Central memory CD8-positive, alpha-beta T cell (primary cell): ENCODE measurements around the gene MAT2B.
A peak's percentile ranks its signal among the peaks of the same experiment; 100 is the strongest.

Experiments
- ATAC-seq: fragments of 150-1000 bp; cut with Tn5 transposase; replicated peaks from 2 replicates; pipeline ENCODE4 v1.10.0; 2022; ENCODE audit warnings: mild to moderate bottlenecking, moderate FRiP score, moderate number of reproducible peaks; ENCODE audit not compliant: poor library complexity, severe bottlenecking; ENCODE audit errors: extremely low read depth
- DNase-seq, 2 donors: peaks; one replicate each; pipeline ENCODE4 v3.0.0; 2021; ENCODE audit warnings: low spot score in 2 of 2
- H3K27ac Mint-ChIP-seq: one replicate; pipeline ENCODE4 v1.8.0; 2022; ENCODE audit warnings: low read depth, mild to moderate bottlenecking, moderate library complexity, mixed read lengths
- H3K27me3 Mint-ChIP-seq: one replicate; pipeline ENCODE4 v1.8.0; 2022; ENCODE audit warnings: mixed read lengths
- H3K36me3 Mint-ChIP-seq: one replicate; pipeline ENCODE4 v1.8.0; 2022; ENCODE audit warnings: mild to moderate bottlenecking, moderate library complexity, mixed read lengths; ENCODE audit not compliant: insufficient read depth
- H3K4me1 Mint-ChIP-seq: one replicate; pipeline ENCODE4 v1.8.0; 2022; ENCODE audit warnings: mixed read lengths
- H3K4me3 Mint-ChIP-seq: one replicate; pipeline ENCODE4 v1.8.0; 2022; ENCODE audit warnings: mild to moderate bottlenecking, moderate library complexity, mixed read lengths
- H3K9me3 Mint-ChIP-seq: one replicate; pipeline ENCODE4 v1.8.0; 2022; ENCODE audit warnings: mixed read lengths

MAT2B gene

DNA sequence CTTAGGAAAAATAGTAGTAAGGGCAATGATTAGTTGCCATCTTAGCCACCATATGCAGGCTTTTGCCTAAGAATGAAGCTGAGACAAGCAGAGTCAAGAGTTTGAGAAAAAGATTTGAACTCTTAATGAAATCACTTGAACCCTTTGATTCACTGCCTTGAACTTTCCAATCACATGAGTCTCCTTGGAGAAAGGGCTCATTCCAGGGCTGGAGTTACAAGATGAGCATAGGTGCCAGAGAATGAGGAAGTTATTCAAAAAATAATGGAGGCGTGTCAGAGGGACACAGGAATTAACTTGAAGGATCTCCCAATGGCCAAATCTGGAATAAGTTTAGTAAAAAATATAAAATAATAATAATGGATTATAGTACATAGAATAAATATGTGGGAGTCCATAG lies 35.3 kb downstream of the MAT2B start:
- Mint-ChIP-seq H3K27me3 (peaks cover 82% of the 10 kb centered on the region), H3K4me1 (no peaks in the 10 kb centered on the region), H3K36me3 (peaks cover 3% of the 10 kb centered on the region), H3K9me3 (no peaks in the 10 kb centered on the region), H3K4me3 (no peak overlapping the region), H3K27ac (no peak overlapping the region)
- ATAC-seq: no peak
- DNase-seq: no peak

DNA sequence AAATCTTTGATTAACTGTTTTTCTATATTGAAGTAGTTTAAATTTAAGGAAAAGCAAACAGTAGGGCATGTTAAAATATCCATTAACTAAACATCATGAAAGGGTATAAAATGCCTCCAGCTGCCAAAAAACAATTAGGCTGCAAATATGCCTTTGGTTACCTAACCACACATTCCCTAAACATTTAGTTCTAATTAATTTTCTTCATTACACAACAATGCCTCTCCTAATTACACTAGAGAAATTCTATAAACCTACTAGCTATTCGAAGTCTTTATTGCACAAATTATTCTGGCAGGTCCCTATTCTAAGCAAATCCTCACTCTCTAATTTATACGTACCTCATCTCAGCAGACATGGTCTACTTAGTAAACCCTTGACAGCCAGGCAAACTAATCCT lies 37.4 kb downstream of the MAT2B start:
- Mint-ChIP-seq H3K36me3 (no peaks in the 10 kb centered on the region), H3K27me3 (peaks cover 82% of the 10 kb centered on the region), H3K9me3 (no peaks in the 10 kb centered on the region), H3K4me3 (no peak overlapping the region), H3K27ac (no peak overlapping the region), H3K4me1 (no peaks in the 10 kb centered on the region)
- ATAC-seq (no peak), DNase-seq (no peak)

DNA sequence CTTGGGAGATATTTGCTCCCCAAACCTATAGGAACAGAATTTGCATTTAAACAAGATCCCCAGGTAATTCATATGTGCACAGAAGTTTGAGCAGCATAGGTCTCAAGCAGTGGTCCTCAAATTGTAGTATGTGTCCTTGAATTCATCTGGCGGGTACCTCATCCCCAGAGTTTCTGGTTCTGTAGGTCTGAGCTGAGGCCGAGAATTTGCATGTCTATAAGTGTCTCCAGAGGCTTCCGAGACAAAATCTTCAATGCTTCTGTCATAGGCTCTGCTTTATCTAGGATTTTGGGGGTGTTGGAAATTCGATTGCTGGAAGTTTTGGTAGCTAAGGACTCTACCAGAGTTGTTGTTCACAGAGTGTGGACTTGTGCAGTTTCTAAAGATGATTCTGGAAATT lies 38.6 kb downstream of the MAT2B start:
- Mint-ChIP-seq H3K4me3 (no peak overlapping the region), H3K36me3 (no peaks in the 10 kb centered on the region), H3K27me3 (peaks cover 70% of the 10 kb centered on the region), H3K4me1 (peaks cover 4% of the 10 kb centered on the region), H3K9me3 (no peaks in the 10 kb centered on the region), H3K27ac (no peak overlapping the region)
- no peak for DNase-seq
- ATAC-seq: no peak

DNA sequence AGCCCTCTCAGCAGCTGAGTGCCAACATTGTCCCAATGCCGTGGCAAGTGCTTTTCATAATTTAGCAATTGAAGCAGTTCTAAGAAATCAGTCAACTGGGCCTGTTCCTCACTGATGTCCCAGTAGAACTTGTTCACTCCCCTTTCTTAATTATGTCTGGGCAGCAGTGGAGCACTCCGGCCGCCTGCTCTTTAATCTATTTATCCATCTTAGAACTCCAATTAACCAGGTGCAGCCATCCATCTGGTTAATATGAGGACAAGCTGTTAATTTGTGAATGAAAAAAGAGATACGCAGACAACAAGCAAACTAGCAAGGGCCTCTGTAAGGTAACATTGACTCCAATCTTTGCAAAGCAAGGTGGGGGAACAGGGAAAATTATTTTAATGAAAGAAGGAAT lies 39.4 kb downstream of the MAT2B start:
- H3K27me3 Mint-ChIP-seq: peaks cover 68% of the 10 kb centered on the region

DNA sequence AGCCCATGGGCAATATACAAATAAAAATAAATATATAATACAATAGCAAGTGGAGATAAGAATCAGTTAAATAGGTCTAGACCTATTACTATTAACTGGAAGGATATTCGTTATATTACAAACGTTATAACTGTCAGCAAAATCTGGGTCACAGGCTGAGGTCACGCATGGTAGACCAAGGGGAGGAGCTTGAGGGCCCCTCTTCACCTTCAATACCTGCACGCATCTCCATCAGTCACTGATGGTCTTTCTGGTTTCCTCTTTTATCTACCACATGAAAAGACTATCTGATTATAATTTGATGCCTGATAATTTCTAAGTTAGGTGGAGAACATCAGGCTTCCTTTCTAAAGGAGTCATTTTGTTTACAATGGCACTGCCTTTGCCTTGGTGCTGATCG lies 43.2 kb downstream of the MAT2B start:
- H3K36me3 Mint-ChIP-seq: no peaks in the 10 kb centered on the region
- DNase-seq (no peak), ATAC-seq (no peak)
- no peak overlapping the region for H3K4me3 Mint-ChIP-seq
- no peak overlapping the region for H3K27ac Mint-ChIP-seq
- H3K27me3 Mint-ChIP-seq: peaks cover 78% of the 10 kb centered on the region
- no peaks in the 10 kb centered on the region for H3K9me3 Mint-ChIP-seq
- peaks cover 4% of the 10 kb centered on the region for H3K4me1 Mint-ChIP-seq

More for the DNA sequence above, 39.4 kb downstream of the MAT2B start:
- Mint-ChIP-seq H3K4me3 (no peak overlapping the region), H3K27ac (no peak overlapping the region), H3K4me1 (peaks cover 4% of the 10 kb centered on the region), H3K36me3 (no peaks in the 10 kb centered on the region), H3K9me3 (no peaks in the 10 kb centered on the region)
- DNase-seq (no peak), ATAC-seq (no peak)

DNA sequence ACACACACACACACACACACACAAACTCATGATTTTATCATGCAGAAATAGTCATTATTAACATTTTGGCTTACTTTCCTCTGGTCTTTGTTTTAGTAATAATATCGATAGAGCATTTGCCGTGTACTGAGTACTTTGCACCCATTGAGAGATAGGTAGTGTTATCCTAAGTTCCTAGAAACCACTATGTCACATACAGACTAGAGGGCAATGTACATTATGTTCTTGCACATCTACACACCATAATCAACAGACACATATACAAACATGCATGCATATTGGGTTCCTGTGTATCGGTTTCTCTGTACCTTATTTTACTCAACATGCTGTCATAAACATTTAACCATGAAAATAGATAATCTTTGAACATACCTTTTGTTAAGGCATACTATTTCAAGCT lies 45.7 kb downstream of the MAT2B start:
- H3K36me3 Mint-ChIP-seq: no peaks in the 10 kb centered on the region
- no peak overlapping the region for H3K4me3 Mint-ChIP-seq
- no peak overlapping the region for H3K27ac Mint-ChIP-seq
- no peak for DNase-seq
- peaks cover 4% of the 10 kb centered on the region for H3K4me1 Mint-ChIP-seq
- H3K9me3 Mint-ChIP-seq: no peaks in the 10 kb centered on the region
- peaks cover 80% of the 10 kb centered on the region for H3K27me3 Mint-ChIP-seq
- no peak for ATAC-seq

DNA sequence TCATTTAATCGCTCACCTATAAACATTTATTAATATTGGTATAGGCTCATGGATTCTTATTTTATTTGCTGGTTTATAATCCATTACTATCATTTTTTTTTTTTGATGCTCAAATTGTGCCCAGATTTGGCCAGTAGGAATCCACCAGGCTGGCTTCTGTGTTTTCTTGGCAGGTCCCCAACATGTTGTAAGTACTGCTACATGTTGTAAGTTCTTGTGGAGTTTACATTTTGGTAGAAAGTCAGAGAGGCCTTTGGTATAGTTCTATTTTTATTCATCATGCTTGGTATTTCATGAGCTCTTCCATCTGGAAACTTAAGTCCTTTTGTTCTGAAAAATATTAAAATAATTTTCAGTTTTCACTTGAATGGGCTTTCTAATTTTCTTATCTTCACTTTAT lies 47.1 kb downstream of the MAT2B start:
- no peak for ATAC-seq
- Mint-ChIP-seq H3K27ac (no peak overlapping the region), H3K27me3 (peaks cover 78% of the 10 kb centered on the region)

DNA sequence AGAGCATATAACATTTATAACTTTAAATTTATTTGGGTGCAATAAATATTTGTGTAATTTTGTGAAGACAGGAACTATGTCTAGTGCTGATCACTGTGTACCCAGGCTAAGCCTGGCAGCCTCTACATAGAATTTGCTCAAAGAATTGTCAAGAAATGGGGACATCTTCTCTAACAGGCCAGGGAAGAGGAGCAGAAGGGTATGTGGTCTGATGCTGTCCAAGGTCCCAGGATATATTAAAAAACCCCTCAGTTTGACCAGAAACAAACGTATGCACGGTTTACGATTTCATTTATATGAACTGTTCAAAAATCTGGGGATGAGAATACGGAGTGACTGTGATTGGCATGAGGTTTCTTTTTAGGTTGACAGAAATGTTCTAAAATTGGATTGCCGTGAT lies 55.9 kb downstream of the MAT2B start:
- Mint-ChIP-seq H3K36me3 (peaks cover 2% of the 10 kb centered on the region), H3K27me3 (peaks cover 85% of the 10 kb centered on the region), H3K4me3 (no peak overlapping the region), H3K27ac (no peak overlapping the region), H3K9me3 (no peaks in the 10 kb centered on the region), H3K4me1 (peaks cover 18% of the 10 kb centered on the region)
- DNase-seq (no peak), ATAC-seq (no peak)

More for the DNA sequence above, 47.1 kb downstream of the MAT2B start:
- H3K4me3 Mint-ChIP-seq: no peak overlapping the region
- H3K9me3 Mint-ChIP-seq: no peaks in the 10 kb centered on the region
- H3K4me1 Mint-ChIP-seq: peaks cover 4% of the 10 kb centered on the region
- no peak for DNase-seq
- H3K36me3 Mint-ChIP-seq: no peaks in the 10 kb centered on the region

DNA sequence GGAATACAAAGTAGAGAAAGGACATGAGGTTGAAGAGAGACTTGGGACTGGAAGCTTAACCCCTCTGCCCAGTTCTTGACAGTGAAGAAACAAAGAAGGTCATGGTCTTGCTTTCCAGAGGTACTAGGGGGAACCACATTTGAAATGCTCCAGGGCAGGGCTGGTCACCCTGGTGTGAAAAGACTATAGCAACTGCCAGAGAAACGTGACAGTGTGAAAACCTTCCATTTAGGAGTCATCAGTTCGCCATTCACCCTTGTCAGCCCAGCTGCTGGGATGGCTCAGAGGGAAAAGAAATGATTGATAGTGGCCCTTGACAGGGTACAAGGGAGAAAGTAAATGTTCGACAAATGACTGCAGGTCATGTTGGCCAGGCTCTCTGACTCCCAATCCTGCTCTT lies 56.7 kb downstream of the MAT2B start:
- ATAC-seq: no peak
- DNase-seq: no peak

DNA sequence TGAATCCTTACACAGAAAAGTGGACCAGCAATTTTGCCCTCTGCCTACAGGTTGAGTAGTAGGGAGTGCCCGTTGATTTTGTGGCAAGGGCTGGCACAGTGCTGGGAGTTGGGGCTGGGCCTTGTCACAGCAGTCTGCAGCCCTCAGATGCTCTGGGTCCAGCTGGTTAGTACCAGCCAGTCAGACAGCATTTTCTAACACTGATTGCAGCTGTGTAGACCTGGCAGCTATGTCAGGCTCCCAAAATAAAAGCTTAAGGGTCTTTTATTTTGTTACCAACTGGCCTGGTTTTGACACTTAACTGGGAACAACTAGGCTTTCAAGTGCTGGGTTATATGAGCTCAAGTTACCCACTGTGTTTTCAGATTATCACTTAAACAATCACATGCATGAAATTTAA lies 57.7 kb downstream of the MAT2B start:
- H3K9me3 Mint-ChIP-seq: no peaks in the 10 kb centered on the region
- DNase-seq (no peak), ATAC-seq (no peak)
- no peak overlapping the region for H3K27ac Mint-ChIP-seq
- H3K27me3 Mint-ChIP-seq: peaks cover 86% of the 10 kb centered on the region
- no peak overlapping the region for H3K4me3 Mint-ChIP-seq
- H3K36me3 Mint-ChIP-seq: peaks cover 2% of the 10 kb centered on the region
- peaks cover 31% of the 10 kb centered on the region for H3K4me1 Mint-ChIP-seq

More for the DNA sequence above, 56.7 kb downstream of the MAT2B start:
- H3K4me1 Mint-ChIP-seq: peaks cover 24% of the 10 kb centered on the region
- H3K9me3 Mint-ChIP-seq: no peaks in the 10 kb centered on the region
- H3K4me3 Mint-ChIP-seq: no peak overlapping the region
- H3K27me3 Mint-ChIP-seq: peaks cover 86% of the 10 kb centered on the region
- H3K36me3 Mint-ChIP-seq: peaks cover 2% of the 10 kb centered on the region
- H3K27ac Mint-ChIP-seq: no peak overlapping the region

DNA sequence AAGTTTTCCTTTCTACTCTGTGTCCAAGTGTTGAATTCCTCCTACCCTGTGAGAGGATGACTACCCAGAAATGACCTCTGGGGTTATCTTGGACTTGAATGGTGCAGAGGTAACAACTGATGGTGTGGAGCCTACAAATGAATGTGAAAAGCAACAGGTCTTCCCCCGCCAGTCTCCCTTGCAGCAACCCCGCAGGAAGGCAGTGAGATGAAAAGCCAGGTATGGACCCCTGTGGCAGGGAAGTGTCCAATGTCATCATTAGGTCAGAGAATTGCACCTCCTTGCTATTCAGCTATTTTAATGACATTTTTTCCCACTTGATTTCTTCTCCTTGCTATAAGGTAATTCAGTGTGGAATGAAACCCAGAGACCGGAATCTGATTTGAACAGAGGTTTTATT lies 58.5 kb downstream of the MAT2B start:
- Mint-ChIP-seq H3K4me3 (no peak overlapping the region), H3K9me3 (no peaks in the 10 kb centered on the region), H3K4me1 (peaks cover 31% of the 10 kb centered on the region), H3K36me3 (peaks cover 2% of the 10 kb centered on the region), H3K27me3 (peaks cover 86% of the 10 kb centered on the region), H3K27ac (no peak overlapping the region)
- DNase-seq: no peak
- no peak for ATAC-seq

DNA sequence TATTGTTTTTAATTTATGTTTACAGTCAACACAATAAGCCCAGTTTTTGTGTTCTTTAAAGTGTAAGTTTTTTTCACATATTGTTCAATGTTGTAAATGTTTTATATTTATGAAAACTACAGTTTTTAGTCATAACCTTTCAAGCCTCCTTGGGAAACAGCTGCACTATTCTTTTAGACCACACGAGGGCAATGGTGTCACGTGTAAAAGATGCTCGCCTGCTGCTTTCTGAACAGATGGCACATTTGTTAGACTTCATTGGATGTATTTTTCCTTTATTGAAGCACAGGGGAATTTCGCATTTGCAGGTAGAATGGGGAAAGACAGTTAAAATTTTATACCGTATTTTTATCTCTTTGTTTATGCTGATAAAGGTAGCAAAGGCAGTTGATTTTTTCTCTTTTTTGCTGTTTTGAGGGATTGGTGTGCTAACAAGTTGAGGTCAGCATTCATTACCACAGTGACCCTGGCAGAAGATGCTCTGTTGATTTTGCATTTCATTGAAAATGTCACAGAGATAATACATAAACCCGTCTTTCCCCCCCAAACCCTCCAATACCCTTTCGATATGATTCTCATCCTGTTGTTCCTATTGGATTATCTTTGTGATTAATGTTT lies 59.0 kb downstream of the MAT2B start:
- no peak overlapping the region for H3K27ac Mint-ChIP-seq
- no peak for ATAC-seq
- no peak overlapping the region for H3K4me3 Mint-ChIP-seq
- peaks cover 31% of the 10 kb centered on the region for H3K4me1 Mint-ChIP-seq
- no peaks in the 10 kb centered on the region for H3K9me3 Mint-ChIP-seq
- H3K27me3 Mint-ChIP-seq: peaks cover 89% of the 10 kb centered on the region
- DNase-seq: peak; percentile 28 to 47
- H3K36me3 Mint-ChIP-seq: peaks cover 2% of the 10 kb centered on the region

DNA sequence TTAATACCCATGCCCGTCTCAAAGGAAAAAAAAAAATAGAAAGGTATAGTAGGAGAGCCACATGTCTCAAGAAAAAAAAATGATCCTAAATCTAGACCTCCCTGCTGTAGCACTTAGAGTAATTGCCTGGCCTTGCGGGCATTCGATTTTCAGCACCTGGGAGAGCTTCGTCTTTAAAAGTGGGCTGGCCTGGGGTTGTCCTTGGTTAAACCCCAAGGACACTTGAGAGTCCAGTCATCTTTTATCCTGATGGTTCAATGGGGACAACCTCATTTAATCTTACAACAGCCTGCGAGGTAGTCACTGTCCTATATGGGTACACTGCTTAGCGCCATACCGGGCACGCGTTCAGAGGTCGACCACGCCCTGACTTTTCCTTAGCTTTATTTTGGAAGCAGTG lies 60.1 kb downstream of the MAT2B start:
- DNase-seq (no peak), ATAC-seq (no peak)
- H3K4me3 Mint-ChIP-seq: peak overlapping the region; percentile 73
- no peaks in the 10 kb centered on the region for H3K9me3 Mint-ChIP-seq
- no peak overlapping the region for H3K27ac Mint-ChIP-seq
- H3K27me3 Mint-ChIP-seq: peaks cover 93% of the 10 kb centered on the region
- peaks cover 2% of the 10 kb centered on the region for H3K36me3 Mint-ChIP-seq
- peaks cover 31% of the 10 kb centered on the region for H3K4me1 Mint-ChIP-seq
